ENCODE measurements around the gene SKIDA1.

The SKIDA1 gene

DNA sequence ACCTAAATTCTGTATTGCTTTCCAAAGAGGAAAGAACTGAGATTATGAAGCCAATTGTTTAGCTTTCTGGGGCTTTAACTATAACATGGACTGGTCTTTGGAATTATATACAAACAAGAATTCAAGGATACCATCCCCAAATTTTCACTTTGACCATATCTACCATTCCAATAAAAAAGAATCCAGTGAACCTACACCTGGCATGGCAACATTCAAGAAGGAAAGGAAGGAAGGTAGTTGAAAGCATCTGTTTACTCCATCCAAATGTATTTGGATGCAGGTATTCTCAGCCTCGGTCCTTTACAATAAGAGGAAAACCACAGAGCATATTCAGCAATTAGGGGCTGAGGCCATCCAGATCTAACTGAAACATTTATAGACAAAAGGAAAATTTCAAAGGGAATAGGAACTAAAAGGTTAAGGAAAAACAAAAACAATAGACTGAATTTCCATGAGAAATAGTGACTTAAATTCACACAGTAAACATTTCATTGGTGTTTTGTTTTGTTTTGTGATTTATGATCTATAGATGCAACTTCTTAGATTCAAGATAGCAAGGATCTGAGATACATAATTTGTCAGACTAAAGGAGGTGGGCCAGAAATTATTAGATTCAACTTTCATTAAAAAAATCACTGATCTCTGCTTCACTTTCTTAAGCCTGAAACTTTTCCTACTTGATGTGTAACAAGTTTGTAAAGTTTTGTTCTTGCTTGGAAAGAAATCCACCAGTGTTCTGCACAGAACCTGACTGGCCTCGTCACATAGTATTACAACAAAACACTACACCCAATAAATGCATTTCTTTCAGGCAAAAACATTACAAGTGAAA is 12.7 kb downstream of the SKIDA1 start:
- Histone ChIP-seq H3K79me2 (ENCODE audit: insufficient read depth, low read length) (peaks cover 25% of the 10 kb centered on the region; the same call in 1 of the 2 replicates), H3K4me2 (ENCODE audit: low read depth, low read length, poor library complexity, severe bottlenecking) (peak overlapping the region; percentile 24), H3K9me3 (ENCODE audit: insufficient read depth, low read depth, low read length) (no peaks in the 10 kb centered on the region), H3K9ac (ENCODE audit: low read depth, low read length, poor library complexity, severe bottlenecking) (no peak overlapping the region), H2AFZ (ENCODE audit: low read length) (no peak overlapping the region), H4K20me1 (ENCODE audit: insufficient read depth, low read length, poor library complexity, severe bottlenecking) (peaks cover 4% of the 10 kb centered on the region), H3K4me1 (ENCODE audit: insufficient read depth, low read length, poor library complexity, severe bottlenecking) (peaks cover 7% of the 10 kb centered on the region), H3K27me3 (ENCODE audit: insufficient read depth, low read length, poor library complexity, severe bottlenecking) (no peaks in the 10 kb centered on the region), H3F3A (ENCODE audit: low read depth) (no peaks in the 10 kb centered on the region), H3K9me2 (replicated peaks; ENCODE audit: low read depth, low read length) (no peaks in the 10 kb centered on the region), H3K4me3 (ENCODE audit: low read length, poor library complexity, severe bottlenecking) (no peak overlapping the region), H3K36me3 (ENCODE audit: insufficient read depth, low read length) (no peaks in the 10 kb centered on the region)
- TF ChIP-seq EZH2phosphoT487 (IDR thresholded peaks at IDR 0.05; ENCODE audit: borderline replicate concordance) = no peak
- TF ChIP-seq, protein P1, sequence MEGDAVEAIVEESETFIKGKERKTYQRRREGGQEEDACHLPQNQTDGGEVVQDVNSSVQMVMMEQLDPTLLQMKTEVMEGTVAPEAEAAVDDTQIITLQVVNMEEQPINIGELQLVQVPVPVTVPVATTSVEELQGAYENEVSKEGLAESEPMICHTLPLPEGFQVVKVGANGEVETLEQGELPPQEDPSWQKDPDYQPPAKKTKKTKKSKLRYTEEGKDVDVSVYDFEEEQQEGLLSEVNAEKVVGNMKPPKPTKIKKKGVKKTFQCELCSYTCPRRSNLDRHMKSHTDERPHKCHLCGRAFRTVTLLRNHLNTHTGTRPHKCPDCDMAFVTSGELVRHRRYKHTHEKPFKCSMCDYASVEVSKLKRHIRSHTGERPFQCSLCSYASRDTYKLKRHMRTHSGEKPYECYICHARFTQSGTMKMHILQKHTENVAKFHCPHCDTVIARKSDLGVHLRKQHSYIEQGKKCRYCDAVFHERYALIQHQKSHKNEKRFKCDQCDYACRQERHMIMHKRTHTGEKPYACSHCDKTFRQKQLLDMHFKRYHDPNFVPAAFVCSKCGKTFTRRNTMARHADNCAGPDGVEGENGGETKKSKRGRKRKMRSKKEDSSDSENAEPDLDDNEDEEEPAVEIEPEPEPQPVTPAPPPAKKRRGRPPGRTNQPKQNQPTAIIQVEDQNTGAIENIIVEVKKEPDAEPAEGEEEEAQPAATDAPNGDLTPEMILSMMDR (conservative IDR thresholded peaks at IDR 0.05; ENCODE audit: low read length) = no peak

DNA sequence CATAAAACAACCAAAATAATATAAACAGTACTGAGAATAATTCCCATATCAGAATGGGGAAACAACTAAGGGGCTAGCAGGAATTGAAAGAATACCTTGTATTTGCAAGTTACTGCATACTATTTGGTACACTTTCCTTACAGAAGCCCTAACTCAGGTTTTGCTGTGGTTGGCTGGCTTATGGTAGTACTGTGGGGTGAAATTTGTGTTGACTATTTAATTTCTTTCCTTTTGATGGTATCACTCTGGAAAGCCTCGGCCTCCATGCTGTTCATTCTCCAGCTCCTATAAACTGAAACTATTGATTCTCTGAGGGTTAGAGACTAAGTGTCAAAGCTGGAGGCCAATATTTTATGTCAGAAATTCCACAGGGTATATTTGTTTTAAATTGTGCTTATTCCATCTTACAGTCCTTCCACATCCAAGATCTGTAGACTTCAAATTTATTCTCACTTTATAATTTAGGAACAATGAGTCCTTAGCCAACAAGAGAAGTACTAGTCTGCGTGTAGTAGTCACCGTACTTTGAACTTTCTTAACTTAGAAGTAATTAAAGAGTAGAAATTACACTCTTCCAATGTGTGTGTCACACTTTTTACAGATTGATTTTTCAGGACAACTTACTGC is 13.4 kb downstream of the SKIDA1 start:
- Histone ChIP-seq H3K9me3 (ENCODE audit: insufficient read depth, low read depth, low read length) (no peaks in the 10 kb centered on the region), H3K4me3 (ENCODE audit: low read length, poor library complexity, severe bottlenecking) (no peak overlapping the region), H4K20me1 (ENCODE audit: insufficient read depth, low read length, poor library complexity, severe bottlenecking) (peaks cover 4% of the 10 kb centered on the region), H3K36me3 (ENCODE audit: insufficient read depth, low read length) (no peaks in the 10 kb centered on the region), H3K9ac (ENCODE audit: low read depth, low read length, poor library complexity, severe bottlenecking) (no peak overlapping the region), H3K79me2 (ENCODE audit: insufficient read depth, low read length) (peaks cover 25% of the 10 kb centered on the region; the same call in 1 of the 2 replicates), H3K27me3 (ENCODE audit: insufficient read depth, low read length, poor library complexity, severe bottlenecking) (no peaks in the 10 kb centered on the region), H3K9me2 (replicated peaks; ENCODE audit: low read depth, low read length) (no peaks in the 10 kb centered on the region), H3K4me2 (ENCODE audit: low read depth, low read length, poor library complexity, severe bottlenecking) (no peak overlapping the region), H3K4me1 (ENCODE audit: insufficient read depth, low read length, poor library complexity, severe bottlenecking) (peaks cover 7% of the 10 kb centered on the region), H2AFZ (ENCODE audit: low read length) (no peak overlapping the region), H3F3A (ENCODE audit: low read depth) (no peaks in the 10 kb centered on the region)
- TF ChIP-seq EZH2phosphoT487 (IDR thresholded peaks at IDR 0.05; ENCODE audit: borderline replicate concordance) = no peak
- TF ChIP-seq, protein P1 (conservative IDR thresholded peaks at IDR 0.05; ENCODE audit: low read length) = no peak

DNA sequence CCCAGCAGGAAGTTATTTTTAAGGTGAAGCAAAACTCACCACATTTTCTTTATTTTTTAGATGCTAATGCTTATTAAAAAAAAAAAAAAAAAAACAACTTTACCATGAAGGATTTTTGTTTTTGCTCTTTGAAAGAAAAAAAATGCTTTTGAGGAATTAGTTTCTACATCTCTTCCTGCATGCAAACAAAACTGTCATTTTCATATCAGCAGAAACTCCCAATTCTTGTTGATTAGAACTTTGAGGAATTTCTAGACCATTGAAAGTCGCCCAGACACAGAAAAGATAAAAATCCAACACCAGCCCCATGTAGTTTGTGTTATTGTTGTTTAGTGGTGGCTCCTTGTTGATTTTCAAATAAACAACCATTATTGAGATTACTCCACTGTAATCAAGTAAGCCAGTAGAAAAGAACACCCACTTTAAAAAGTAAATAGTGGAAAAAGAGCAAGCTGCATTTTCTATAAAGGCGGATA is 14.3 kb downstream of the SKIDA1 start:
- Histone ChIP-seq H3K79me2 (ENCODE audit: insufficient read depth, low read length) (peaks cover 20% of the 10 kb centered on the region; the same call in 1 of the 2 replicates), H3K36me3 (ENCODE audit: insufficient read depth, low read length) (no peaks in the 10 kb centered on the region), H4K20me1 (ENCODE audit: insufficient read depth, low read length, poor library complexity, severe bottlenecking) (peaks cover 4% of the 10 kb centered on the region), H3F3A (ENCODE audit: low read depth) (no peaks in the 10 kb centered on the region), H2AFZ (ENCODE audit: low read length) (no peak overlapping the region), H3K9me3 (ENCODE audit: insufficient read depth, low read depth, low read length) (no peaks in the 10 kb centered on the region), H3K4me2 (ENCODE audit: low read depth, low read length, poor library complexity, severe bottlenecking) (no peak overlapping the region), H3K27me3 (ENCODE audit: insufficient read depth, low read length, poor library complexity, severe bottlenecking) (no peaks in the 10 kb centered on the region), H3K4me3 (ENCODE audit: low read length, poor library complexity, severe bottlenecking) (no peak overlapping the region), H3K4me1 (ENCODE audit: insufficient read depth, low read length, poor library complexity, severe bottlenecking) (peaks cover 11% of the 10 kb centered on the region), H3K9me2 (replicated peaks; ENCODE audit: low read depth, low read length) (no peaks in the 10 kb centered on the region), H3K9ac (ENCODE audit: low read depth, low read length, poor library complexity, severe bottlenecking) (no peak overlapping the region)
- TF ChIP-seq, protein P1 (conservative IDR thresholded peaks at IDR 0.05; ENCODE audit: low read length) = no peak
- no peak for TF ChIP-seq EZH2phosphoT487 (IDR thresholded peaks at IDR 0.05; ENCODE audit: borderline replicate concordance)
